ENCODE results near the gene RAB36.

Gene RAB36

DNA sequence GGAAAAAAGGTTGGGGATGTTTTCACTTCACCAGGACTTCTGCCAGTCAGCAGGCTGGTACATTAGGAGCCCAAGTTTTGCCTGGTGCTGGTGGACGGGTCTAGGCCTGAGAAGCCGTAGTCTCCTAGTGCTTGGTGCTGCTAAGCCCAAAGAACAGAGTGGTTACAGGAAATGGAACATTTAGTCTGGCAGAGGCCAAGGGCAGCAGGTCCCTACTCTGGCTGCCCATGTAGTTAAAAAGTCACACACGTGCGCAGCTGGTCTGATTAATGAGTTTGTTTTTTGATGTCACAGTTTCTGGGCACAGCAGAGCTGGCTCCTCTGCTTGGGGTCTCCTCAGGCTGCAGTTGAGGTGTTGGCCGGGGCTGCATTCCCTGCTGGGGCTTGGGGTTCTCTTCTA lies 55.6 kb downstream of the RAB36 start:
- in situ Hi-C loops (cut with HindIII; ENCODE audit: low sequenced_read_pairs), result no loop called here

DNA sequence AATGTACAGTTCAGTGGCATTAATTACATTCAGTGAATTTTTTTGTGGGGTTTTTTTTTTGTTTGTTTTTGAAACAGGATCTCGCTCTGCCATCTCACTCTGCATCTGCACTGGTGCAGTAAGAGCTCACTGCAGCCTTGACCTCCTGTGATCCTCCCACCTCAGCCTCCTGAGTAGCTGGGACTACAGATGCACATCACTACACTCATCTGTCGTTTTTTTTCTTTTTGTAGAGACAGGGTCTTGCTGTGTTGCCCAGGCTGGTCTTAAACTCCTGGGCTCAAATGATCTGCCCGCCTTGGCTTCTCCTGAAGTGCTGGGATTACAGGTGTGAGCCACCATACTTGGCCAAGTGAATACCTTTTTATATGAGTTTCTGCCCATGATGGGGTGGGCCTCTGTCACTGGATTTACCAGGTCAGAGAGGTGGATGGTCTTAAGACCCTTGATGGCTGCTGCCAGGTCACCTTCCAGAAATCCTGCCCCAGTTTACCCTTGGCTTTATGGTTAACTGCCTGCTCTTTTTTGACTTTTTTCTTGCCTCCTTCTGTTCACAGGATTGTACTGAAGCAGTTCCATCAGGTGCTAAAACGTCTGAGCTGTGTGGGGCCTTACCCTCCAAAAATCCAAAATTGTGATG lies 57.7 kb downstream of the RAB36 start:
- in situ Hi-C loops (cut with HindIII; ENCODE audit: low sequenced_read_pairs), result no loop called here

DNA sequence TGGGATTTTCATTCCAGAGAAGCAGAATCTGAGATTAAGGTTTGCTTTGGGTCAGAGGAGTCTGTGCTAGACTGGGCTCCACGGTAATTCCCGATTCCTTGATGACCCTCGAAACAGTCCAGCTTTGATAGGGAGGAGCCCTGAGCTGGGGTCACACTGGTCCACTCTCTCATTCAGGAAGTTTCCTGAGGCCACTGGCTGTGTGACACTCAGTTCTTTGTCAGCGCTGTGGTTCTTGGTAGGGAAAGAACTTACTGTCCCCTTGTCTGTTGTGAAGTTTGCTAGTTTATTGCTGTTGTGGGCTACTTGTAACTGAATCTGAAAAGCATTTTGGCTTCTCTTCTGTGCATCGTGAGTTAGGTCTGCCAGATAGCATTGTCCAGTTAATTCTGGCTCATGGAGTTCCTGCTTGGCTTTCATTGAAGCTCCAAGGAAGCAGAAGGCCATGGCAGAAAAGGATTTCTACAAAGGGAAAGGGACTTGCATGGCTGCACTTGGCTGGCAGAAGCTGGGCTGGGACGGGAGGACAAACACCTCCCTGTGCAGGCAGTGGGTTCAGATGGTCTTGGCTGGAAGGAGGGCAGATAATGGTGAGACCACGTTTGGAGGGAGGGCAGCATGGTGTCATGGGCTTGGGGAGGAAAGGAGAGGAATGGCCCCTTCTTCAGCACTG lies 58.3 kb downstream of the RAB36 start:
- in situ Hi-C loops (cut with HindIII; ENCODE audit: low sequenced_read_pairs), result no loop called here

DNA sequence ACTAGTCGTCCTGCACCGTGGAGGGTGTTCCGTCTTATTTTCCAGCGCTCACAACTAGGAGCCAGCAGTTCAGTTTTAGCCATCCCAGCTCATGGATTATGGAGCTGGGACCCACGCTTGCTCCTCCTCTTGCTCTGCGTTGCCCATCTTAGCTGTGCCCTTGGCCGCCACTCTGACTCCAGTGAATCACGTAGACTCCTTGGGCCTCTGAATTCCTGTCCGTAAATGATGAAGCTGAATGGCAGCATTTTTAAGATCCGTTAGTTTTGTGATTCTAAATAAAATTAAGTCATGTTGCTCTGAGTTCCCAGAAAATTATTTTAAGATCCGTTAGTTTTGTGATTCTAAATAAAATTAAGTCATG lies 58.8 kb downstream of the RAB36 start:
- in situ Hi-C loops (cut with HindIII; ENCODE audit: low sequenced_read_pairs), result no loop called here

DNA sequence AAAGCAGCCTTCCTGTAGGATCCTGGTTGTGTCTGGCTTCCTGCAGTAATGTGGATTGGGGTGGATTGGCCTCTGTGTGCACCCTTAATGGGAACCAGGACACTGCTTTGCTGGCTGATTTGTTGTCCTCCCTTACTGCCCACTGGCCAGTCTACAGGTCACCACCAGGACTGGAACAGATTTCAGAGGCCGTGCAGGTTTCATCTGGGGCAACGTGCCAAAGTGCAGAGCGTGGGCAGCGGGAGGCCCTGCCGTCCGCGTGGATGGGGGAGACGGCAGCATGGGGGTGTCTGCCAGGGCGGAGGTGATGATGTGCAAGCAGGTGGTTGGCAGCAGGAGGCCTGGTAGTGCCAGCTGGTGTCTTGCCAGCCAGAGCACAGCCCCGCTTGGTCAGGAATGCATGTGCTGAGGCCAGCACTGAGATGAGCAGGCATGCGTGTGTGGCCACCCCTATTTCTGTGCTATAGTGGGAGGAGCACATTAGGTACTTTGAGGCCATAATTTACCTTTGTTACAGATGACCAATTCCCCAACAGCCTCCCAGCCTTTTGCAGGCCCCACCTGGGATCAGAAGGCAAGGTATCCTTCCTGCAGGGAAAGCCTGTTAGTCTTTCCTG lies 59.4 kb downstream of the RAB36 start:
- in situ Hi-C loops (cut with HindIII; ENCODE audit: low sequenced_read_pairs), result no loop called here

DNA sequence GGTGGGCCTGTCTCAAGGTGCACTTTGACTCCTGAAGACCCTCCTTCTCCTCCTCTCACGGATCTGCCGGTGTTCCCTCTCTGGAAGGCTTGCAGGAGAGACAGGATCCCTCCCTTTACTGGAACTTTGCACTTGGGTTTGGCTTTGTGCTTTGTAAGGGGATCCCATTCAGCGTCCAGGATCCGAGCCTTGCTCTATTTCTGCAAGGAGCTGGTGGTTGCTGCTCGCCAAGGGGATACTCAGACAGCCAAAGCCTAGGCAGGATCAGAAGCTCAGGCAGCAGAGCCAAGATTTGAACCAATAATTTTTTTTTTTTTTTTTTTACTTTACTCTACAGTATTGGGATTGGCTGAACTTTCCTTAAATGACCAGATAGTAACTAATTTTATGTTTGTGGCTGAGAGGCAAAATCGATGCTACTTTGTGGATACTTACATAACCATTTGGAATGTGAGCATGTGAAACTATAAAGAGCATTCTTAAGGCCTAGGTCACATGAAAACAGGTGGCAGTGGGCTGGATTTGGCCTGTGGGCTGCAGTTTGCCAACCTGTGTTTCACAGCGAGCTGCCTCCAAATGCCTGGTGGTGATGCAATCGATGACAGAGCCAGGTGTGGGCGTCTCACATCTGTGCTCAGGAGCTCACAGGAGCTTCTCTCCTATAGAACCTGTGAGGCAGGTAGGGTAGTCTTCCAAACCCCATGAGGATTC lies 60.2 kb downstream of the RAB36 start:
- in situ Hi-C loops (cut with HindIII; ENCODE audit: low sequenced_read_pairs), result no loop called here

DNA sequence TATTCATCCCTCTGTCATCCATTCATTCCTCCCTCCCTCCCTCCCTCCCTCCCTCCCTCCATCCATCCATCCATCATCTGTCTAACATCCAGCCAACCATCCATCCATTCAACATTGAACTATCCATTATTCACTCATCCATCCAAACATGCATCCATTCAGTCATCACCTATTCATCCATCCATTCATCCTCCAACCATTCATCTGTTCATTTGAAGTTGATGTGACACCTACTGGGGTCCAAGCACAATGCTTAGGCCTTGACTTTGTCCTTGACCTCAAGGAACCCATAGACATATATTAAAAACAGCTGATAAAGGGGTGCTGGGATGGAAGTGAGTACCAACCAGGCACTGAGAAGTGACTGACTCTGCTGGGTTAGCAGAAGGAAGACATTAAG lies 61.6 kb downstream of the RAB36 start:
- in situ Hi-C loops (cut with HindIII; ENCODE audit: low sequenced_read_pairs), result no loop called here

DNA sequence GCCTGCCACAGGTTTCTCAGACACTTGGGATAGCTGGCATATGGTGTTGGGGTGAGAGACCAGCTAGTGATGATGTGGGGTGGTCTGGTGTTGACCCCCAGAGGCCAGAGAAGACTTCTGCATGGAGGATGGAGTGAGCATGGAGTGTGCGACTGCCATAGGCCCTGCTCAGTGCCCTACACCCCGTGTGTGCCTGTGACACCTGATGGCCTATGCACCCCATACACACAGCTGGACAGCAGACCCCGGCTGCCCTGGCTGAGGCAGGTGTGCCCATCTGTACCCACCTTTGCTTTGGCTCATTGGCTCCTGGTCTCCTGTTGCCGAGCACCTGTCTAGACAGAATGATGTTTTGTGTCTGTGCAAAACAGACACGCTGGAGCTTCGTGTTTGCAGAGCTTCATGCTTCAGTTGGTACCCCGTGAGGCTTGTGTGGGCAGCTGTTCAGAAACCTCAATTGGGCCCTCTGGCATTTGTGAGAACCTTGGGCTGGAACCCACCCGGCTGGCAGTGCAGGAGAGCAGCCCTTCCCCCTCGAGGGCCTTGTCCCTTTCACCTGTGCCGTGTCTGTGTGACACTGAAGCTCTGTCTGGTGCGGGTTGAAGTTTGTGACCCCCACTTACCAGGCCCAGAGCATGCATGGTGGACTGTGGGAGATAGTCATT lies 62.6 kb downstream of the RAB36 start:
- in situ Hi-C loops (cut with HindIII; ENCODE audit: low sequenced_read_pairs), result no loop called here

DNA sequence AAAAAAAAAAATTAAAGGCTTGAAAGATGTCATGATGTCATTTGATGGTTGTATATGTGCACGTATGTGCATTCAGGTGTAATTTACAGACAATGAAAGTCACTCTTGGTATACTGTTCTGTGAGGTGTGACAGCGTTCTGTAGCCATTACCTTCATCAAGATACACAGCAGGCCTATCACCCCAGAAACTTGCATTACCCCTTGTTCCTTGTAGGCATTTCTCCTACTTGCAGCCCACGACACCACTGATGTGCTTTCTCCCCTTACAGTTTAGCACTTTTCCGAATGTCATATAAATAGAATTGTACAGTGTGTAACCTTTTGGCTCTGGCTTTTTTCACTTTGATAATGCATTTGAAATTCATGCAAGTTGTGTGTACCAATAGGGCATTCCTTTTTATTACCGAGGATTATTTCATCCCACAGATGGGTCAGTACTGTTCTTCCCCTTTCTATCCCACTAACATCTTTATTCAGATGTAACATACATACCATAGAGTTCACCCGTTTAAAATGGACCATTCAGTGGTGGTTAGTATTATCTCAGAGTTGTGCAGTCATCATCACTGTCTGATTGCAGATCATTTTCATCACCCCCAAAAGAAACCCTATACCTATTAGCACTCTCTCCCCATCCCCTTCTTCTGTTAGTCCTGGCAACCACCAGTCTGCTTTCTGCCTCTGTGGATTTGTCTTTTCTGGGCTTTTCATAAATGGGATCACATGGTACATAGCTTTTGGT lies 65.3 kb downstream of the RAB36 start:
- in situ Hi-C loops (cut with HindIII; ENCODE audit: low sequenced_read_pairs), result no loop called here

DNA sequence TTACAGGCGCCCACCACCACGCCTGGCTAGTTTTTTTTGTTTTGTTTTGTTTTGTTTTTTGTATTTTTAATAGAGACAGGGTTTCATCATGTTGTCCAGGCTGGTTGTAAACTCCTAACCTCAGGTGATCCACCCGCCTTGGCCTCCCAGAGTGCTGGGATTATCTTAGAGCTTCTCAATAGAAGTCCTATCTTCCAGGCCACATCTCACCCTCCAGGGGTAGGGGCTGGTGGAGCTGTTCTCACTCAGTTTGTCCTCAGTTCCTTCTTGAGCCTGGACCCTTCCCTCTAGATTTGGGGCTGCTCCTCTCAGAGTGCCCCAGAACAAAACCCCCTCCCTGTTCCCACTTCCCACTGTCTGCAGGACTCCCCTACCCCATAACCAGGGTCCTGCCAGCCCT lies 66.3 kb downstream of the RAB36 start:
- in situ Hi-C loops (cut with HindIII; ENCODE audit: low sequenced_read_pairs), result no loop called here

DNA sequence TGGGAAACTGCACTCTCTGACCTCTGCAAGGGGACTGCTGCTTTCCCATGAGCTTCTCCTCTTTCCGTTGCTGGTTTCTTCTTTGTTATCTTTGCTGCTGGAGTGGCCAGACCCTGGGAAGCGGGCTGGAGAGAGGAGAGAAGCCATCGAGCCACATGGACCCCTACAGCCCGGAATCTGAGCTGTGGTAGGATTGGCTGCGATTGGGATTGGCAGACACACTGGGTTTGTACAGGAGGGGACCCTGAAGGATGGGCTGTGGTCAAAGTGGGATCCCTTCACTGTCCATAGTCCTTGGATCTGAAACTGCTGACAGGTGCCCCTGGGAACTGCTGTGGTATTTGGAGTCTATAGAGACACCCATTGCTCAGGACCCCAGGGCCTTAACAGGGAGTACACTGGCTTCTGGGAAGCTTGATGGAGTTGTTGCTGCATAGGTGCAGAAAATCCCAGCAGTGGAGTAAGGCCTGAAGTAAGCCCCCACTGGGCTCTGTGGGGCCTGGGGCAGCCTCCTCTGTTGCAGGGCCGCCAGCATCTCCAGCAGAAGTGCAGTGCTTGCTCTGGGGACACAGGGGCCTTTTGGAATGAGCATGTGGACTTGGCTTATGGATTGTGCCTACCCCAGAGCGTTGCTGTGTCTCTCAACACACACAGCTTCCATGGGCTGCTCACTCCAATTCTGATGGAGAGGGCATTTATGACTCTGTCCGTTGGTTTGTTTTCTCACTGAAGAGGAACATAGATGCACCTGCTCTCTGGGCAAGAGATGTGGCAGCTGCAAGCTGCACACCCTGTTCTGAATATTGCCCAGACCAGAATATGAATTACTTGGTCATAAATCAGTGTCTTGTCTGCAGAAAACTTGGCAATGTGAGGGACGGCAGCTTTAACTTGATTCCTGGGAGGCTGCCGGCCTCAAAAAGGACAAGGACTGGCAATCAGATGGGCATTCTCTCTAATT lies 67.1 kb downstream of the RAB36 start:
- in situ Hi-C loops (cut with HindIII; ENCODE audit: low sequenced_read_pairs), result no loop called here

DNA sequence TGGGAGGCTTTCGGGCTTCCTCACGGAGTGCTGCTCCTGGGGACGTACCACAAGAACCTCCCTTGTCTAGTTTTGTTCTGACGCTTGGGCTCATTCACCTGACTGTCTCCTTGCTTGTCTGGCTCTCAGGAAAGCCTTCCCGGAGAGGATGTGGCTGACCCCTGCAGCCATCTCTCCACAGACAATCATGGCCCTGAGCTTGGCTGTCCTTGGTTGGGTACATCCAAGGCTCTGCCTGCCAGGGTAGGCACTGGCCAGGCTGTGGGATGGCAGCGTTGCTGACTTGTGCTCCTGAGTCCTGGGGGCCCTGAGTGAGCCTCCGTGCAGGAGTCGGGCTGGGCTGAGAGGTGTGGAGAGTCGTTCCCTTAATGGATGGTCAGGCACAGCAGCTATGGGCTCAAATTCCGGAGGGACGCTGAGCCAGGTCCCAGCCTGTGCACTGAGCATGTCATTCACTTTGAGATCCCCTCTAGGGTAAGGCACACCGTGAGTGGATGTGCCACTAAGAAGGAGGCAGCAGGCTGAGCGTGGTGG lies 67.8 kb downstream of the RAB36 start:
- in situ Hi-C loops (cut with HindIII; ENCODE audit: low sequenced_read_pairs), result no loop called here

DNA sequence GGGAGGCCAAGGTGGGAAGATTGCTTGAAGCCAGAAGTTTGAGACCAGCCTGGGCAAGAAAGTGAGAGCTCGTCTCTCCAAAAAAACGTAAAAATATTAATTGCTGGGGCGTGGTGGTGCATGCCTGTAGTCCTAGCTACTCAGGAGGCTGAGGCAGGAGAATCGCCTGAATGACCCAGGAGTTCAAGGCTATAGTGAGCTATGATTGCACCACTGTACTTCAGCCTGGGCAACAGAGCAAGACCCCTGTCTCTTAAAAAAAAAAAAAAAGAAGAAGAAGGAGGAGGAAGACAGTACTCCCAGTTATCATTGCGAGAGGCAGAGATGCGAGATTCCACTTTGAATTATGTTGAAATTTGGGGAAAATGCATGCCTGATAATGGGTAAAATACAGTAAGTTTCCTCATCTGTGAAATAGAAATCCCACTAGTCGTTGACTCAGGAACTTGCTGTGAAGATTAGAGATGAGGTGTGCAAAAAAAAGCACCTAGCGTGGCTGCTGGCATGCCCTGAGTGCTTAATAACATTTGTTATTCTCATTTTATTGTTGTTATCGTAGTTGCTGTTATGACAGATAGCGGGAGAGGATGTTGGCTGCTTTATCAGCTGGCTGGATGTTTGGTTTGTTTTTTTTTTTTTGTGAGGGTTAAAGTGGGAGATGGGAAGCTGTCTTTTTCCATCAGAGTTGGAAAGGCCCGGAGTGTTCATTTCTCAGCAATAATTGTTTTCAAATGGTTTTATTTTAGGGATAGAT lies 68.5 kb downstream of the RAB36 start:
- in situ Hi-C loops (cut with HindIII; ENCODE audit: low sequenced_read_pairs), result no loop called here
